ENCODE results near the gene CTRL. TPM values are rescaled to one million over a fixed set of nuclear protein-coding genes. Genes with fewer than 3 reads are reported as not detected.
A peak's percentile ranks its signal among the peaks of the same experiment; 100 is the strongest.
"Not testable (repeated sequence)": the region's sequence is repeated elsewhere in the genome, so short reads cannot be mapped to it uniquely, and the experiment has no call there.

Gene CTRL
- total and polyA plus RNA-seq, 4 experiments from 2014 or later, result 0.41 to 8.6 (median 3.5) TPM

GRCh38 chr16:67915831-67916723 lies 15.6 kb downstream of the CTRL start:
- no peak overlapping the region for H3K27ac ChIP-seq (ENCODE audit: low read depth, low read length)
- H3K4me1 Mint-ChIP-seq, result peaks cover 8 to 36% (median 24%) of the 10 kb centered on the region in 4 donors

GRCh38 chr16:67915496-67915769 lies 16.2 kb downstream of the CTRL start:
- DNase-seq; H3K27me3 ChIP-seq (ENCODE audit: insufficient read depth, low read length); H3K27ac ChIP-seq (ENCODE audit: low read depth, low read length); intact Hi-C loops (cut with micrococcal nuclease); H3K4me3 ChIP-seq (ENCODE audit: low read length in 2 of 2); H3K4me1 ChIP-seq (ENCODE audit: insufficient read depth, low read length); H3K36me3 ChIP-seq (ENCODE audit: insufficient read depth, low read length); H3K9me3 ChIP-seq (ENCODE audit: control insufficient read depth in 1 of 2, low read length in 2 of 2); H3K4me3 Mint-ChIP-seq; H3K27me3 Mint-ChIP-seq; H3K9me3 Mint-ChIP-seq: not testable (repeated sequence)
- CTCF ChIA-PET (ENCODE audit: partially characterized antibody), result interaction anchor here (1.0 to 1.1 kb wide), 2 partner anchors 18 to 32 kb away, joined by 3 read pairs; no protein-coding TSS in a partner anchor
- H3K36me3 Mint-ChIP-seq, result peaks cover 4 to 44% of the 10 kb centered on the region in 2 donors
- peaks cover 8 to 40% (median 24%) of the 10 kb centered on the region in 4 donors for H3K4me1 Mint-ChIP-seq
- peak overlapping the region in 1 of 7 donors; percentile 48 for H3K27ac Mint-ChIP-seq
- POLR2A ChIA-PET (ENCODE audit: partially characterized antibody), result interaction anchor here (0.8 kb wide), 1 partner anchor 12 kb away, joined by 3 read pairs; no protein-coding TSS in a partner anchor

More at GRCh38 chr16:67915831-67916723, 15.6 kb downstream of the CTRL start:
- peaks cover 4 to 42% of the 10 kb centered on the region in 2 donors for H3K36me3 Mint-ChIP-seq
- Histone ChIP-seq H3K27me3 (ENCODE audit: insufficient read depth, low read length) (no peaks in the 10 kb centered on the region), H3K4me1 (ENCODE audit: insufficient read depth, low read length) (peaks cover 8% of the 10 kb centered on the region), H3K9me3 (ENCODE audit: control insufficient read depth in 1 of 2, low read length in 2 of 2) (no peaks in the 10 kb centered on the region), H3K4me3 (ENCODE audit: low read length in 2 of 2) (no peak overlapping the region), H3K36me3 (ENCODE audit: insufficient read depth, low read length) (peaks cover 3% of the 10 kb centered on the region)
- no peaks in the 10 kb centered on the region for H3K27me3 Mint-ChIP-seq
- H3K27ac Mint-ChIP-seq, result peak overlapping the region in 6 of 7 donors; percentile 17 to 70 (median 42)
- CTCF ChIA-PET (ENCODE audit: partially characterized antibody), result interaction anchor here (0.6 to 1.1 kb wide), 3 partner anchors 8 to 228 kb away, joined by 3 to 4 read pairs (median 3); no protein-coding TSS in a partner anchor
- intact Hi-C loops (cut with micrococcal nuclease), result no loop called here
- no peak for DNase-seq
- H3K9me3 Mint-ChIP-seq, result no peaks in the 10 kb centered on the region
- no peak overlapping the region for H3K4me3 Mint-ChIP-seq
- POLR2A ChIA-PET (ENCODE audit: partially characterized antibody), result interaction anchor here (0.8 kb wide), 1 partner anchor 12 kb away, joined by 3 read pairs; no protein-coding TSS in a partner anchor

- Histone ChIP-seq H3K4me3 (ENCODE audit: low read length in 2 of 2) (no peak overlapping the region), H3K27me3 (ENCODE audit: insufficient read depth, low read length) (no peaks in the 10 kb centered on the region), H3K27ac (ENCODE audit: low read depth, low read length) (no peak overlapping the region), H3K9me3 (ENCODE audit: control insufficient read depth in 1 of 2, low read length in 2 of 2) (no peaks in the 10 kb centered on the region), H3K4me1 (ENCODE audit: insufficient read depth, low read length) (peaks cover 8% of the 10 kb centered on the region), H3K36me3 (ENCODE audit: insufficient read depth, low read length) (peaks cover 3% of the 10 kb centered on the region)
- ChIA-PET CTCF (ENCODE audit: partially characterized antibody) (interaction anchor here (1.0 to 2.1 kb wide), 4 partner anchors 14 to 99 kb away, joined by 3 to 6 read pairs (median 3); no protein-coding TSS in a partner anchor), POLR2A (ENCODE audit: partially characterized antibody) (interaction anchor here (0.8 kb wide), 1 partner anchor 11 kb away, joined by 3 read pairs; no protein-coding TSS in a partner anchor)
- Mint-ChIP-seq H3K4me3 (no peak overlapping the region), H3K36me3 (peaks cover 4 to 44% of the 10 kb centered on the region in 2 donors), H3K4me1 (peaks cover 8 to 42% (median 25%) of the 10 kb centered on the region in 4 donors), H3K9me3 (no peaks in the 10 kb centered on the region), H3K27me3 (no peaks in the 10 kb centered on the region), H3K27ac (peak overlapping the region in 2 of 7 donors; percentile 59 to 68)
- intact Hi-C loops (cut with micrococcal nuclease), result no loop called here
- DNase-seq, result no peak
Measured at GRCh38 chr16:67914758-67915495, 16.7 kb downstream of the CTRL start.

GRCh38 chr16:67910158-67910557 lies 21.5 kb downstream of the CTRL start:
- no peak for DNase-seq
- H3K9me3 Mint-ChIP-seq, result no peaks in the 10 kb centered on the region
- intact Hi-C loops (cut with micrococcal nuclease), result no loop called here
- no peaks in the 10 kb centered on the region for H3K27me3 Mint-ChIP-seq
- Histone ChIP-seq H3K27ac (ENCODE audit: low read depth, low read length) (no peak overlapping the region), H3K4me3 (ENCODE audit: low read length in 2 of 2) (no peak overlapping the region), H3K36me3 (ENCODE audit: insufficient read depth, low read length) (peaks cover 12% of the 10 kb centered on the region), H3K4me1 (ENCODE audit: insufficient read depth, low read length) (no peaks in the 10 kb centered on the region), H3K27me3 (ENCODE audit: insufficient read depth, low read length) (no peaks in the 10 kb centered on the region), H3K9me3 (ENCODE audit: control insufficient read depth in 1 of 2, low read length in 2 of 2) (no peaks in the 10 kb centered on the region)
- H3K27ac Mint-ChIP-seq, result peak overlapping the region in 1 of 7 donors; percentile 8
- H3K36me3 Mint-ChIP-seq, result peaks cover 13 to 25% of the 10 kb centered on the region in 2 donors
- ChIA-PET CTCF (ENCODE audit: partially characterized antibody) (interaction anchor here (1.0 to 2.0 kb wide), 2 partner anchors 27 to 94 kb away, joined by 3 to 10 read pairs; no protein-coding TSS in a partner anchor), POLR2A (ENCODE audit: partially characterized antibody) (interaction anchor here (0.9 to 1.0 kb wide), 2 partner anchors 25 to 27 kb away, joined by 3 to 5 read pairs; partner anchors contain the start of gene PSMB10)
- peaks cover 3 to 26% (median 12%) of the 10 kb centered on the region in 4 donors for H3K4me1 Mint-ChIP-seq
- no peak overlapping the region for H3K4me3 Mint-ChIP-seq

GRCh38 chr16:67909056-67909742 lies 22.5 kb downstream of the CTRL start:
- H3K9me3 Mint-ChIP-seq, result no peaks in the 10 kb centered on the region
- H3K27ac Mint-ChIP-seq, result no peak overlapping the region
- ChIA-PET POLR2A (ENCODE audit: partially characterized antibody) (interaction anchor here (1.1 kb wide), 1 partner anchor 26 kb away, joined by 3 read pairs; no protein-coding TSS in a partner anchor), CTCF (ENCODE audit: partially characterized antibody) (interaction anchor here (1.2 kb wide), 1 partner anchor 25 kb away, joined by 9 read pairs; no protein-coding TSS in a partner anchor)
- intact Hi-C loops (cut with micrococcal nuclease), result no loop called here
- Histone ChIP-seq H3K36me3 (ENCODE audit: insufficient read depth, low read length) (peaks cover 12% of the 10 kb centered on the region), H3K9me3 (ENCODE audit: control insufficient read depth in 1 of 2, low read length in 2 of 2) (no peaks in the 10 kb centered on the region), H3K4me3 (ENCODE audit: low read length in 2 of 2) (no peak overlapping the region), H3K27me3 (ENCODE audit: insufficient read depth, low read length) (no peaks in the 10 kb centered on the region), H3K4me1 (ENCODE audit: insufficient read depth, low read length) (no peaks in the 10 kb centered on the region), H3K27ac (ENCODE audit: low read depth, low read length) (no peak overlapping the region)
- H3K4me3 Mint-ChIP-seq, result peak overlapping the region in 1 of 8 donors; percentile 41
- peaks cover 3 to 22% (median 13%) of the 10 kb centered on the region in 4 donors for H3K4me1 Mint-ChIP-seq
- peaks cover 16 to 20% of the 10 kb centered on the region in 2 donors for H3K36me3 Mint-ChIP-seq
- no peak for DNase-seq
- H3K27me3 Mint-ChIP-seq, result no peaks in the 10 kb centered on the region

- Histone ChIP-seq H3K36me3 (ENCODE audit: insufficient read depth, low read length) (peaks cover 12% of the 10 kb centered on the region), H3K27me3 (ENCODE audit: insufficient read depth, low read length) (no peaks in the 10 kb centered on the region), H3K9me3 (ENCODE audit: control insufficient read depth in 1 of 2, low read length in 2 of 2) (no peaks in the 10 kb centered on the region), H3K4me1 (ENCODE audit: insufficient read depth, low read length) (no peaks in the 10 kb centered on the region), H3K4me3 (ENCODE audit: low read length in 2 of 2) (no peak overlapping the region), H3K27ac (ENCODE audit: low read depth, low read length) (no peak overlapping the region)
- Mint-ChIP-seq H3K4me1 (peaks cover 3 to 22% (median 10%) of the 10 kb centered on the region in 4 donors), H3K27me3 (no peaks in the 10 kb centered on the region), H3K36me3 (peaks cover 12 to 22% of the 10 kb centered on the region in 2 donors), H3K4me3 (no peak overlapping the region), H3K9me3 (no peaks in the 10 kb centered on the region), H3K27ac (peak overlapping the region in 2 of 7 donors; percentile 48 to 68)
- ChIA-PET CTCF (ENCODE audit: partially characterized antibody) (interaction anchor here (1.1 to 2.0 kb wide), 2 partner anchors 19 to 91 kb away, joined by 3 to 4 read pairs; no protein-coding TSS in a partner anchor), POLR2A (ENCODE audit: partially characterized antibody) (interaction anchor here (0.6 to 1.2 kb wide), 4 partner anchors 10 to 731 kb away, joined by 3 to 4 read pairs (median 3); partner anchors contain the start of gene PSMB10)
- DNase-seq, result no peak
- intact Hi-C loops (cut with micrococcal nuclease), result no loop called here
Measured at GRCh38 chr16:67907397-67908180, 24.1 kb downstream of the CTRL start.
